HCT116 (cell line): ENCODE results near the gene FAM3B. TPM values are rescaled to one million over a fixed set of nuclear protein-coding genes. Genes with fewer than 3 reads are reported as not detected.

ENCODE experiments used
- ATAC-seq: fragments of 200-7000 bp; cut with Tn5 transposase; 2 replicates; pipeline ENCODE4 v1.9.1; 2020; ENCODE audit warnings: mild to moderate bottlenecking, moderate library complexity
- BruUV-seq: library from RNA; stranded (reverse); fragments of 400-500 nt; replicated peaks from 2 replicates; lab custom pipeline; 2021; lab: Mats Ljungman, UMichigan
- CTCF ChIA-PET: fragments of 300-600 bp; sonication (Branson Sonifier 250); formaldehyde crosslinking; loops from one replicate; lab custom pipeline; 2021; ENCODE audit warnings: antibody characterized with exemption; lab: Charles Lee
- POLR2A ChIA-PET: fragments of 300-600, 350-600 bp; sonication (Branson Sonifier 250); formaldehyde crosslinking; loops from one replicate; lab custom pipeline; 2021; ENCODE audit warnings: antibody characterized with exemption; lab: Charles Lee
- RAD21 ChIA-PET, 2 experiments: fragments of 300-600 bp; sonication (Branson Sonifier 250); formaldehyde crosslinking; loops; one replicate each; lab custom pipeline; 2023; ENCODE audit warnings: low total read pairs in 2 of 2; ENCODE audit not compliant: uncharacterized antibody in 2 of 2, unreplicated experiment in 2 of 2, low non-redundant PET in 1 of 2; lab: Charles Lee
- DNase-seq: peaks from one replicate; pipeline ENCODE4 v3.0.0-alpha.2; 2010; ENCODE audit warnings: low read depth, low spot score
- H2AFZ ChIP-seq: fragments of 200-600 bp; shearing (Covaris generic), sonication (generic); 2 replicates; pipeline ENCODE4 v1.6.1; 2017; ENCODE audit warnings: low read depth, mixed run types, mixed read lengths, antibody characterized with exemption, low read length; ENCODE audit not compliant: poor library complexity, severe bottlenecking
- H3K27ac ChIP-seq: 2 replicates; pipeline ENCODE4 v1.5.1; 2012; ENCODE audit warnings: low read depth, low read length
- H3K27me3 ChIP-seq: fragments of 200-600 bp; sonication (generic); 2 replicates; pipeline ENCODE4 v1.6.1; 2016; ENCODE audit warnings: mixed run types, low read length, mixed read lengths; ENCODE audit not compliant: insufficient read depth
- H3K36me3 ChIP-seq, 2 experiments: fragments of 200-500 bp in 1 of 2; fragments of 200-600 bp in 1 of 2; sonication (Bioruptor generic) in 1 of 2; sonication (generic) in 1 of 2; 2 replicates each; pipeline versions ENCODE4 v1.5.1 to v1.6.1; 2014 to 2016; ENCODE audit warnings: low read length in 2 of 2, inconsistent platforms in 1 of 2, mixed read lengths in 1 of 2, mixed run types in 1 of 2; ENCODE audit not compliant: insufficient read depth in 2 of 2, control insufficient read depth in 1 of 2
- H3K4me1 ChIP-seq, 2 experiments: fragments of 200-600 bp in 1 of 2; sonication (generic) in 1 of 2; 2 replicates each; pipeline versions ENCODE4 v1.5.1 to v1.6.1; 2012 to 2017; ENCODE audit warnings: low read length in 2 of 2, inconsistent platforms in 1 of 2, mild to moderate bottlenecking in 1 of 2, mixed read lengths in 1 of 2, mixed run types in 1 of 2, moderate library complexity in 1 of 2; ENCODE audit not compliant: insufficient read depth in 2 of 2, control insufficient read depth in 1 of 2
- H3K4me2 ChIP-seq: fragments of 200-600 bp; sonication (generic); 2 replicates; pipeline ENCODE4 v1.6.1; 2017; ENCODE audit warnings: mixed run types, low read length, mixed read lengths
- H3K4me3 ChIP-seq, 2 experiments: fragments of 200-600 bp in 1 of 2; sonication (generic) in 1 of 2; replicated peaks in 1 of 2; 2 replicates each; pipeline ENCODE4 v1.5.1; 2011 to 2016; ENCODE audit warnings: low read length in 2 of 2, control low read depth in 1 of 2, low read depth in 1 of 2, mild to moderate bottlenecking in 1 of 2, mixed read lengths in 1 of 2, mixed run types in 1 of 2
- H3K79me2 ChIP-seq: fragments of 200-600 bp; sonication (generic); 2 replicates; pipeline ENCODE4 v1.6.1; 2017; ENCODE audit warnings: mild to moderate bottlenecking, mixed run types, low read length, moderate library complexity, mixed read lengths; ENCODE audit not compliant: insufficient read depth
- H3K9ac ChIP-seq: fragments of 200-600 bp; sonication (generic); 2 replicates; pipeline ENCODE4 v1.6.1; 2016; ENCODE audit warnings: low read length, mixed read lengths
- H3K9me2 ChIP-seq: fragments of 200-600 bp; sonication (generic), shearing (Covaris generic); 2 replicates; pipeline ENCODE4 v1.6.1; 2017; ENCODE audit warnings: mixed run types, mild to moderate bottlenecking, moderate library complexity; ENCODE audit not compliant: insufficient read depth
- H3K9me3 ChIP-seq, 2 experiments: fragments of 200-500 bp in 1 of 2; fragments of 200-600 bp in 1 of 2; sonication (Bioruptor generic) in 1 of 2; sonication (generic) in 1 of 2; 2 replicates each; pipeline ENCODE4 v1.6.1; 2014 to 2017; ENCODE audit warnings: low read length in 2 of 2, mixed read lengths in 2 of 2, inconsistent platforms in 1 of 2, low read depth in 1 of 2, mild to moderate bottlenecking in 1 of 2, mixed run types in 1 of 2, moderate library complexity in 1 of 2; ENCODE audit not compliant: control insufficient read depth in 1 of 2, insufficient read depth in 1 of 2
- H4K20me1 ChIP-seq: fragments of 200-600 bp; sonication (generic), shearing (Covaris generic); 2 replicates; pipeline ENCODE4 v1.6.1; 2017; ENCODE audit warnings: mixed run types, mild to moderate bottlenecking, moderate library complexity; ENCODE audit not compliant: insufficient read depth
- CEBPB ChIP-seq: IDR thresholded peaks from 2 replicates; pipeline ENCODE4 v1.6.1; 2012; ENCODE audit warnings: low read depth
- CTCF ChIP-seq, 3 experiments: fragments of 200-600 bp in 1 of 3; sonication (generic) in 1 of 3; IDR thresholded peaks in 2 of 3; conservative IDR thresholded peaks in 1 of 3; 2 replicates each; pipeline ENCODE4 v1.5.1; 2012 to 2017; ENCODE audit warnings: low read depth in 2 of 3, low read length in 2 of 3, antibody characterized with exemption in 1 of 3, borderline replicate concordance in 1 of 3, control low read depth in 1 of 3, mild to moderate bottlenecking in 1 of 3, mixed read lengths in 1 of 3, mixed run types in 1 of 3, moderate library complexity in 1 of 3; ENCODE audit not compliant: insufficient read depth in 1 of 3
- EGR1 ChIP-seq: IDR thresholded peaks from 2 replicates; pipeline ENCODE4 v1.6.1; 2012; ENCODE audit warnings: low read depth
- ELF1 ChIP-seq: IDR thresholded peaks from 2 replicates; pipeline ENCODE4 v1.6.1; 2012; ENCODE audit warnings: low read depth, borderline replicate concordance
- EZH2 ChIP-seq: fragments of 200-600 bp; sonication (generic); IDR thresholded peaks from 2 replicates; pipeline ENCODE4 v1.6.1; 2017; ENCODE audit warnings: antibody characterized with exemption, mixed run types
- EZH2phosphoT487 ChIP-seq: fragments of 200-600 bp; IDR thresholded peaks from 2 replicates; pipeline ENCODE4 v1.6.1; 2018; ENCODE audit warnings: antibody characterized with exemption, borderline replicate concordance
- JUND ChIP-seq: IDR thresholded peaks from 2 replicates; pipeline ENCODE4 v1.6.1; 2012
- MAX ChIP-seq: IDR thresholded peaks from 2 replicates; pipeline ENCODE4 v1.6.1; 2012
- POLR2A ChIP-seq: IDR thresholded peaks from 2 replicates; pipeline ENCODE4 v1.7.0; 2011; ENCODE audit warnings: borderline replicate concordance; ENCODE audit not compliant: insufficient read depth, insufficient read length; ENCODE audit errors: extremely low read depth
- POLR2AphosphoS5 ChIP-seq: IDR thresholded peaks from 2 replicates; pipeline ENCODE4 v1.6.1; 2011; ENCODE audit warnings: mild to moderate bottlenecking, low read depth, low read length, moderate library complexity
- RAD21 ChIP-seq: IDR thresholded peaks from 2 replicates; pipeline ENCODE4 v1.6.1; 2012; ENCODE audit warnings: low read depth, mild to moderate bottlenecking
- SIN3A ChIP-seq: IDR thresholded peaks from 2 replicates; pipeline ENCODE4 v1.6.1; 2012; ENCODE audit warnings: low read depth
- SP1 ChIP-seq: IDR thresholded peaks from 2 replicates; pipeline ENCODE4 v1.6.1; 2012; ENCODE audit warnings: low read depth
- SRF ChIP-seq: IDR thresholded peaks from 2 replicates; pipeline ENCODE4 v1.6.1; 2012; ENCODE audit warnings: low read depth
- TCF7L2 ChIP-seq: IDR thresholded peaks from 2 replicates; pipeline ENCODE4 v1.7.0; 2011; ENCODE audit warnings: borderline replicate concordance, inconsistent platforms; ENCODE audit not compliant: insufficient read depth, insufficient read length; ENCODE audit errors: extremely low read depth
- ZFX ChIP-seq: fragments of 450-650 bp; IDR thresholded peaks from 2 replicates; pipeline ENCODE4 v1.6.1; 2017
- ZNF274 ChIP-seq: fragments of 200-500 bp; sonication (Bioruptor generic); IDR thresholded peaks from 2 replicates; pipeline ENCODE4 v1.6.1; 2014; ENCODE audit warnings: mild to moderate bottlenecking, low read depth, low read length, inconsistent platforms
- intact Hi-C: fragments of 100-400 bp; cut with micrococcal nuclease; formaldehyde crosslinking; loops from 2 replicates; pipeline ENCODE4 v1.10.0; 2022
- total RNA-seq: library from RNA; stranded (reverse); gene quantifications from one replicate; pipeline ENCODE4 v1.2.1, GENCODE V29; 2021; ENCODE audit not compliant: unreplicated experiment

Gene FAM3B
- total RNA-seq, 1 experiment from 2014 or later = not detected

GRCh38 chr21:41345934-41346685 lies 29.5 kb downstream of the FAM3B start:
- DNase-seq = no peak
- Histone ChIP-seq H3K36me3 (no peaks in the 10 kb centered on the region), H3K4me1 (no peaks in the 10 kb centered on the region), H3K9ac (no peak overlapping the region), H4K20me1 (no peaks in the 10 kb centered on the region), H3K27ac (no peak overlapping the region), H3K4me3 (no peak overlapping the region), H3K9me3 (peaks cover 3 to 8% of the 10 kb centered on the region in 2 experiments; a peak in 1 of 4 replicates), H3K9me2 (no peaks in the 10 kb centered on the region), H3K79me2 (no peaks in the 10 kb centered on the region), H3K27me3 (peaks cover 33% of the 10 kb centered on the region), H2AFZ (no peak overlapping the region), H3K4me2 (no peak overlapping the region)
- CTCF ChIA-PET = no interaction called here
- RAD21 ChIA-PET = no interaction called here
- no TSS peak for BruUV-seq
- ATAC-seq = no peak
- TF ChIP-seq EZH2phosphoT487 (no peak), POLR2AphosphoS5 (no peak), RAD21 (no peak), ZFX (no peak), JUND (no peak), ELF1 (no peak), EGR1 (no peak), SIN3A (no peak), CEBPB (no peak), TCF7L2 (no peak), SP1 (no peak)
- intact Hi-C loops = no loop called here
- POLR2A ChIA-PET = no interaction called here

GRCh38 chr21:41346758-41347157 lies 30.2 kb downstream of the FAM3B start:
- H3K4me1 ChIP-seq = no peaks in the 10 kb centered on the region
- H3K9me3 ChIP-seq = peaks cover 3 to 8% of the 10 kb centered on the region in 2 experiments; a peak in 1 of 4 replicates
- no peak overlapping the region for H3K4me2 ChIP-seq
- intact Hi-C loops = no loop called here
- no peaks in the 10 kb centered on the region for H3K79me2 ChIP-seq
- ATAC-seq = no peak
- peaks cover 33% of the 10 kb centered on the region for H3K27me3 ChIP-seq
- CTCF ChIA-PET = no interaction called here
- no peak overlapping the region for H3K27ac ChIP-seq
- POLR2A ChIA-PET = no interaction called here
- H3K9ac ChIP-seq = no peak overlapping the region
- H3K36me3 ChIP-seq = no peaks in the 10 kb centered on the region
- TF ChIP-seq EZH2phosphoT487 = no peak
- no peak for TF ChIP-seq TCF7L2
- TF ChIP-seq POLR2AphosphoS5 = no peak
- no peak for TF ChIP-seq MAX
- no peak for TF ChIP-seq ZFX
- no peak for TF ChIP-seq SP1
- no peak for TF ChIP-seq EZH2
- TF ChIP-seq ZNF274 = no peak
- TF ChIP-seq CTCF (IDR thresholded peaks at IDR 0.05 in 2 of 3, conservative IDR thresholded peaks at IDR 0.05 in 1 of 3; ENCODE audit: borderline replicate concordance in 1 of 3, insufficient read depth in 1 of 3, low read depth in 2 of 3, low read length in 2 of 3) = no peak
- TF ChIP-seq JUND = no peak
- no peak for TF ChIP-seq RAD21
- TF ChIP-seq CEBPB = no peak
- TF ChIP-seq POLR2A = no peak
- no peak for TF ChIP-seq SRF
- no peak for TF ChIP-seq SIN3A
- H3K4me3 ChIP-seq = no peak overlapping the region
- RAD21 ChIA-PET = no interaction called here
- H2AFZ ChIP-seq = no peak overlapping the region
- H3K9me2 ChIP-seq = no peaks in the 10 kb centered on the region
- DNase-seq = no peak
- no peaks in the 10 kb centered on the region for H4K20me1 ChIP-seq
- BruUV-seq = no TSS peak
